ENCODE results near the gene CASS4.
A peak's percentile ranks its signal among the peaks of the same experiment; 100 is the strongest.

Gene CASS4

DNA sequence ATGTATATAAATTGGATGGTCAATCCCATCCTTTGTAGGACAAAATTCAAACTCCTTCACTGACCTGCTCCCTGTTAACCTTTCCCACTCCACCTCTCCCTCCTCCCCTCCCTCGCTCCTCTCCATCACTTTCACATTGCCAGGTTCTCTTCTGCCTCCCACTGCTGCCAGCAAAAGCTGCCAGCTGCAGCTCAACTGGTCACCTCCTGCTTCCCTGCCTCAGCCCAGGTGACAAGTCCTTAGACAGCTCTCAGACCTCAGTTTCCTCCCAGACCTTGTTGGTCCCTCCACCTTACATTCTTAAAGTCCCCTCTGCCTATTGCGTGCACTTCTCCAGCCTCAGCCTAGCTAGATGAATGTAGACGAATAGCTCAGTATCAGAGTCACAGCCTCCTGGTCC lies 33.1 kb downstream of the CASS4 start:
- no peak for DNase-seq (ENCODE audit: low spot score)

GRCh38 chr20:56445540-56445939 lies 33.5 kb downstream of the CASS4 start:
- no peak for DNase-seq (ENCODE audit: low spot score)

GRCh38 chr20:56447227-56447626 lies 35.2 kb downstream of the CASS4 start:
- no peak for DNase-seq (ENCODE audit: low spot score)

DNA sequence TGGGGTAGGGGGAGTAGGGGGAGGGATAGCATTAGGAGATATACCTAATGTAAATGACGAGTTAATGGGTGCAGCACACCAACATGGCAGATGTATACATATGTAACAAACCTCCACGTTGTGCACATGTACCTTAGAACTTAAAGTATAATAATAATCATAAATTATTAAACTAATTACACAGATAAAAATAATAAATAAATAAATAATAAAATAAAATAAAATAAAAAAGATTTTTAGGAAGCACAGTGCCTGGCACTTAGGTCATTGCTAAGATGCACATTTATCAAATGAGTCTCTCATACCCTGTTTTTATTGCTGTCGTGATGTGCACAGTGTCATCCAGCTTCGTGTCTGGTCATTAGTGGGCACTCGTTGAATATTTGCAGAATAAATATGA lies 37.4 kb downstream of the CASS4 start:
- DNase-seq (ENCODE audit: low spot score) = no peak

GRCh38 chr20:56451056-56451765 lies 39.2 kb downstream of the CASS4 start:
- DNase-seq (ENCODE audit: low spot score) = no peak

- DNase-seq (ENCODE audit: low spot score) = no peak
These were observed 41.3 kb downstream of the CASS4 start for GRCh38 chr20:56453352-56453751.

- no peak for DNase-seq (ENCODE audit: low spot score)
These were observed 42.7 kb downstream of the CASS4 start for GRCh38 chr20:56454754-56455153.

GRCh38 chr20:56458206-56458821 lies 46.3 kb downstream of the CASS4 start:
- no peak for DNase-seq (ENCODE audit: low spot score)

DNA sequence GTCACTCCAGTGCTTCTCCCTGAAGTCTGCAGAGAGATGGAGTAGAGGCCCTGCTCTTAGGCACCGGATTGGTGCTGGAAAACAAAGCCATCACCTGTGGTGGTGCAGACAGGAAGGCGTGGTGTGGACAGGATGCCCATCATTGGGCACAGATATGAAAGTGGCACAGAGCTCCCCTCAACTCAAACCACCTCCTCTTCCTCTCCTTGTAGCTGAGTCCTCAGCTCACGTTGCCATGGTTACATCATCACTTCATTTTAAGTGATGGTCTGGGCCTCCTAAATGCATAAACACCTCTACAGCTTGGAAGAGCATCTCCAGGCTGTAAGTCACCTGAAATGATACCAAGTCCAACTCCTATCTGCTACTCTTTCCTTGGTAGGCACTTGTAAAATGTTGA lies 48.4 kb downstream of the CASS4 start:
- DNase-seq (ENCODE audit: low spot score) = no peak

DNA sequence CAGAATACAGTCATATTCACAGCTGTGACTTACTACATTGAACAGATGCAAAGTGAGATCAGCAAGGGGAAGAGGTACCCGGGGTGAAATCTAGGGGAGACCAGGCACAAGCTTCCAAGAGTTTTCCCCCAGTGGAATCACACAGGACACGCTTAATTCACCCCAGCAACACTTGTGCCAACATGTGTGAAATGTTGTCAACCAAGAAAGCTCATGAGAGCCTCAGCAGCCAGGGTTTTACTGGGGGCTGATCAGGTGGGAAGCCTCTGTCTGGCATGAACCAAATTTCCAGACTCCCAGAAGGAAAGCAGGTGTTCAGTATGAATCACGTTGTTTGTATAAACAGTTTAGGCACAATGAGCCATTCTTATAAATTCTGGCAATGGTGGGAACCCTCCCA lies 49.5 kb downstream of the CASS4 start:
- DNase-seq (ENCODE audit: low spot score) = no peak

DNA sequence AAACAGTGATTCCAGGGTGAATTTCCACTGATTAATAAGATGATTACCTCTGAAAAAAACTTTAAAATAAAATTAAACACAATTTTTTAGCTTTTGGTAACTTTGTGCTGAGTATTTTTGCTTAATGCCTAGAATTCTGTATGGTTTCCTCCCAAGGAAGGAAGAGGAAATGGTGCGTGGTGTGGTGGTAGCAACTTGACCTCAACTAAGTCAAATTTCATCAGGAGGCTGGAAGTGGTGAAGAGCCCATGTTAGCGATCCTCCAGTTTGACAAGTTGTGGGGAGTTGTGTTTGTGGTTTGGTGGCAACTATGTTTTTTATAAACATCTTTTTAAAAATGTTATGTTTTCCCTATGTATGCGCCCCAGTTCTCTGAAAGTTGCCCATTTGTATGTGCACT lies 51.4 kb downstream of the CASS4 start:
- no peak for DNase-seq (ENCODE audit: low spot score)

GRCh38 chr20:56465997-56466396 lies 53.9 kb downstream of the CASS4 start:
- DNase-seq (ENCODE audit: low spot score) = no peak

- DNase-seq (ENCODE audit: low spot score) = no peak
These were observed 55.9 kb downstream of the CASS4 start for GRCh38 chr20:56467968-56468315.

DNA sequence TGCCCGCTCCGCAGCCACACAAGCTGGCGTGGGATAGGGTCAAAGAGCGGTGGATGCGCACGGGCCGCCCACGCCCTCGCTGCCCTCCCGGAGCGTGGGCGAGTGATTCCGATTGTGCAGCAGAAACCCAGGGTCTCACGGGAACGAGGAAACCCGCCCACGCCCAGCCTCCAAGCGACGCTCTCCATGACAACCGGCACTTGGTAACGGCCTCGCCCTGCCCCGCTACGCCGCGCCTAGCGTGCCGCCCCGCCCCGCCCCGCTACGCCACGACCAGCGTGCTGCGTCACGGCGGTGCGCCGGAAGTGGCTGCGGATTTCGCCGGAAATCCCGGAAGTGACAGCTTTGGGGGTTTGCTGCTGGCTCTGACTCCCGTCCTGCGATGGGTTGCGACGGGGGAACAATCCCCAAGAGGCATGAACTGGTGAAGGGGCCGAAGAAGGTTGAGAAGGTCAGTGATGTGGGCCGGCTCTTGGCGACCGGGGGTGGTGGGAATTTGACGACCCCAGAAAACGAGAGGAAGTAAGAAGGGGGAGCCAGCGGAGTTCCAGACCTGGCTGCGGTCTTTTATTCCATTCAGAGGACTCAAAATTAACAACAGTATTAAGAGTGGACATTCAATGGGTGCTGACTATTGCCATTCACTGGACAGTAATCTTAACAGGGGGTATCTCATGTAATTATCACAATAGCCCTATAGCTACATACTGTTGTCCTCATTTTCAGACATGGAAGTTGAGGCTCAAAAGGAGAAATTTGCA lies 56.4 kb downstream of the CASS4 start, which contains the start of gene RTF2:
RTF2 (plus strand) TSS at position 312 of the 761 bp plus-strand sequence; CDS start at position 383, 71 bp downstream.
- peak; percentile 87 for DNase-seq (ENCODE audit: low spot score)

DNA sequence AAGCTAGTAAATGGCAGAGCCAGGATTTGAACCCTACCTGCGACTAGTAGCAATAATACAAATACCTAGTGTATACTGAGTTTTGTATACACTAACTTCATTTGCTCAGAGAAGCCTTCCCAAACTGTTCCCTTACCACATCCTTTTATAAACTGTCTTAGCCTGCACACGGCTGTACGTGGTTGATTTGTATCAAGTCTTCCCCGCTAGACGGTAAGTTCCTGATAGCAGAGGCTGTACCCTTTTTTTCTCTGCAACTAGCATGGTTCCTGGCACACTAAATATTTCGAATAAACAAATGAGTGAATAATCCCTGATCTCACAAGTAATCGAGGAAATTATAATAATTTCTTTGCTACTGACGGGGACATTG lies 57.0 kb downstream of the CASS4 start:
- no peak for DNase-seq (ENCODE audit: low spot score)

DNA sequence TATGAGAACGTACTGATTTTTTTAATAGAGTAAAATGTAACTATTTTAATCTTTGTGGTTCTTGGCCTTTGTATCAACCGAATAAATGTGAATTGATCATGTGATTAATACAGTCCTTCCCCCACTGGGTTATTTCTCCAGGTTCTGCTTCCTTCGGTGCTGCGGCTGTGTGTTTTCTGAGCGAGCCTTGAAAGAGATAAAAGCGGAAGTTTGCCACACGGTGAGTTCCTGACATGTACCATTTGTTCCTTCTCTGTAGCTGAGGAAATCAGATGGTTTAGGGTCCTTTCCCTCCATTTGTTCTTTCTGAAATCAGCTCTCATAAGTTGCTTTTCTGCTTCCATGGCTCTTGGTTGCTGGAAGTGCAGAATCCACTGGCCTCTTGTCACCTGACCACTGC lies 71.9 kb downstream of the CASS4 start:
- no peak for DNase-seq (ENCODE audit: low spot score)

- DNase-seq (ENCODE audit: low spot score) = no peak
These were observed 75.2 kb downstream of the CASS4 start for GRCh38 chr20:56487216-56487615.

GRCh38 chr20:56488566-56488965 lies 76.5 kb downstream of the CASS4 start:
- no peak for DNase-seq (ENCODE audit: low spot score)

- DNase-seq (ENCODE audit: low spot score) = no peak
These were observed 89.1 kb downstream of the CASS4 start for GRCh38 chr20:56501116-56501515.

DNA sequence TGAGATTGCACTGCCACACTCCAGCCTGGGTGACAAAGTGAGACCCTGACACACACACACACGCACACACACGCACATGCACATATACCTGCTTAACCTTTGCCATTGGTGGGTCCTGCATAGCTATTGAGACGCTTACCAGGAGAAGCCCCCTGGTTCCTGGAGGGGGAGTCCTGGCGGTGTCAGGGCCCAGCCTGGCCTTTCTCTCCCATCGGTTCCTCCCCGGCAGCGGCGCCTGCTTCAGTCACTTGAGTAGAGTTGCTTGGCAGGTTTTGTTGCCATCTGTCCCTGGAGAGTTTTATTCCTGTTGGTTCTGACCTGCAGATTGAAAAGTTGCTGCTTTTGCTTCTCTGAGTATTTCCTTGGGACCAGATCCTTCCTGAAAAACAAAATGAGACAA lies 91.9 kb downstream of the CASS4 start:
- DNase-seq (ENCODE audit: low spot score) = no peak

- peak; percentile 34 for DNase-seq (ENCODE audit: low spot score)
These were observed 92.4 kb downstream of the CASS4 start for GRCh38 chr20:56504373-56505005.

- no peak for DNase-seq (ENCODE audit: low spot score)
These were observed 94.0 kb downstream of the CASS4 start for GRCh38 chr20:56506103-56506502.

Data from HuH-7.5 (cell line).